GM21526 (cell line): ENCODE results near the gene COL21A1.
"Not testable (repeated sequence)": the region's sequence is repeated elsewhere in the genome, so short reads cannot be mapped to it uniquely, and the experiment has no call there.

Experiments used
- ATAC-seq: cut with Tn5 transposase; IDR thresholded peaks from one replicate; pipeline ENCODE4 v1.9.1; 2021; ENCODE audit warnings: moderate library complexity; ENCODE audit not compliant: unreplicated experiment, low FRiP score

COL21A1 gene

DNA sequence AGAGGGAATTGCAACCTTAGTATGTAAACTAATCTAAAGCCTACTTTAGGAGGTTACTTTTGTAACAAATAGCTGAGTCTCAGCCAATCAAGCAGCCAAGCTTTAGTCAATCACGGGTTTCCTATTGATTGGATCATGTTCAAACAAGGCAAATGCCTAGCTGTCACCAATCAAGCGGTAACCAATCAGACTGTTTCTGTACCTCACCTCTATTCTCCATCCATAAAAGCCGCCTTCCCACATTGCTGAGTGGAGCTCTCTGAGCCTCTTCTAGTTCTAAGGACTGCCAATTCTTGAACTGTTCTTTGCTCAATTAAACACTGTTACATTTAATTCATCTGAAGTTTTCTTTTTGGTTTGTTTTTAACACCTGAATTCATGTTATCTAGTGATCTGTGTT is 223.6 kb downstream of the COL21A1 start:
- ATAC-seq = no peak

DNA sequence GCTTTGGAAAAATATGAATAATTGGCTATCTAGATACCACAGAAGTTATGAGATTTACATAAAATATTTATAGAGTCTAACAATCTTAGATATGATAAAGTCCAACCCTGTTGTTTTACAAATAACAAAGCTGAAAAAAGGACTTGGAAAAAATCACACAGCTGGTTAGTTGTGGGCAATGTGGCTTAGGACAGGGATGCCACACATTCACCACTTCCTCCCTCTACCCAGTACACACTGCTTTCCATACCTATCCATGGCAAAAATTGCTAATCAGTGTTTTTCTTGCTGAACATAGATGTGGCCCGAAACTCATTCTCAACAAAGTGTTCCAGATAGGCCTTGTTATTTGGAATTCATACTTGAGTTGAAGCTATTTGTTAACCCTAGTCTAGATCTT is 224.7 kb downstream of the COL21A1 start:
- ATAC-seq = no peak

DNA sequence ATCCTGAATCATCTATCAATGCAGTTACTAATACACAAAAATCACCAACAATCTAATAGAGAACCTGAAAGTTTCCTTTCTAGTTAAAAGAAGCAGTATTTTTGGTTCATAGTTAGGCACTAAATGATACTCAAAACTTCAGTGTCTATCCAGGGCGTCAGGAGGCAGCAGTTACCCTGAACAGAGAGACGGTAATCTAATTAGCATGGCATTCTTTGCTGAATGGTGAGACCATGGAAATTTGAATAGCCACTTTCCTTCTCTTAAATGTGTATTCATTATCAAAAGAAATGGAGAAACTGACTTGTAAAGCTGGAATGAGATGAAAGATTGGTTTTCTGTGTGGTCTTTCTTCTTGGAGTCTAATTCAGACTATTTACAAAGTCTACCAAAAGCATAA is 225.4 kb downstream of the COL21A1 start:
- ATAC-seq = no peak

DNA sequence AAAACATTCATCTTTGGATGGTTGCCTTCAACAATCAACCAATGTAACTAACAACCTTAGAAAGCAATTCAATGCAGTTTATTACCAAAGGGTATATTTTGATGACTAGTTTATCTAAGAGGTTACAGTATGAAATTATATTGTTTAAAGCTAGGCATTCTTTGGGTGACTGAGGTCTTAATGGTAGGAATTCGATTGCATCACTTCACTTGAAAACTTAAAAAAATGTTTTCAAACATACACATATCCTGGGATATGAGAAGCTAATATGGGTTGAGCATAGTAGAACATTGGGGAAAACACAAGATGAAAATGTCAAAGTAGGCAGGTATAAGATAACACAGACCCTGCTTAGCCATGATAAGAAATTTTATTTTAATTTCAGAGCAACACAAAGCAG is 227.4 kb downstream of the COL21A1 start:
- no peak for ATAC-seq

DNA sequence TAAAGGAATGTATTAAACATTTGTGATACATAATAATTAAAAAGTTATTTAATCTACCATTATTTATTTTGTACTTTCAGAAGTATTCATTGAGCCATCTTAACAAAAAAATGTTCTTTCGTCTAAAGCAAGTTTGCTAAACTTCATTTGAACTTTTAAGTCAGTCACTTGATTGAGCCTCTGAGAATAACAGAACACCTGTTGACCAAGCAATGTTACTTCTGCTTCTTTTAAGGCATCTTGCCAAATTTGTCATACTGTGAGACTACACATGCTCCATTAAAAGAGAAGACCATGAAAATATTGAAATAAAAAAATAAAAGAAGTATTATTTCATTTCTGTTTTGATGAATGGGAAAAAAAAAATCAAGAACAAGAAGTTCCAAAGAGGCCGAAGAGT is 230.2 kb downstream of the COL21A1 start:
- no peak for ATAC-seq

DNA sequence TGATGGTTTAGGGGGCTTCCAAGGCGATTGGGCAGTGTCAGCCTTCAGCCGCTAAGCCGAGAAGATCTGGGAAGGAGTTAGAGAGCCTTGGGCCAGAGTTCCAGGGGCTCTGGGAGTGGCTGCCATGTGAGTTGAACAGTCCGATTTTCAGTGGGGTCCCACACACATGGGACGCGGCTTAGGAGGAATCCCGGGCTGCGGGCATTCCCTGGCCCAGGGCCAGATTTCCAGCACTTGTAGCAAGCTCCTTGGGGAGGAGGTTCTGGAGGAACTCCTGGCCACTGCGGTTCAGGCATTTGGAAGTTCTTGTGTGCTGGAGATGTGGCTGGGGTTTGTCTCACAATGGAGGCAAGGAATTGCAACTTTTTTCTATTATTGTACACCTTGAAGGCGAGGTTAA is 233.3 kb downstream of the COL21A1 start:
- not testable (repeated sequence) for ATAC-seq

DNA sequence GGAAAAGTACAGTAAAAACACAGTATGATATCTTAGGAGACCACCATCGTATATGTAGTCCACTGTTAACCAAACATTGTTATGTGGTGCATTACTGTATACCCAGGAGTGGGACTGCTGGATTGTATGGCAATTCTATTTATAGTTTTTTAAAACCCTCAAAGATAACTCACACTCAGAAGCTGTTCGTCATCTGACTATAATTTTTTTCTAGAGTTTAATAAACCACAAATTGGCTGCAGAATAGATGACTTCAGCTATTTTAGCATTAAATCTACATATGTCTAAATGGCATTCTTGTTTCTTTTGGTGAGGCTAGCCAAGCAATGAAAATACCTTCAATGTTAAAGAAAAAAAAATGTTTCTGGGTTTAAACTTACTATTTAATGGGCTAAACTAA is 237.7 kb downstream of the COL21A1 start:
- no peak for ATAC-seq
